Hepatocyte (in vitro differentiated cells): Measurements from ENCODE around the gene FANCD2. TPM values are rescaled to one million over a fixed set of nuclear protein-coding genes. Genes with fewer than 3 reads are reported as not detected.
"Not testable (repeated sequence)": the region's sequence is repeated elsewhere in the genome, so short reads cannot be mapped to it uniquely, and the experiment has no call there.

Source experiments
- DNase-seq: peaks from one replicate; pipeline ENCODE4 v3.0.0-alpha.2; 2016; ENCODE audit warnings: low spot score
- H2AFZ ChIP-seq: fragments of 200-600 bp; sonication (generic); 2 replicates; pipeline ENCODE4 v1.6.0; 2016; ENCODE audit warnings: antibody characterized with exemption, mild to moderate bottlenecking
- H3K27ac ChIP-seq: fragments of 200-600 bp; sonication (generic); 2 replicates; pipeline ENCODE4 v1.5.1; 2016; ENCODE audit warnings: mild to moderate bottlenecking
- H3K27me3 ChIP-seq: fragments of 200-600 bp; sonication (generic); 2 replicates; pipeline ENCODE4 v1.6.1; 2016
- H3K36me3 ChIP-seq: fragments of 200-600 bp; sonication (generic); replicated peaks from 2 replicates; pipeline ENCODE4 v1.5.1; 2016; ENCODE audit warnings: low read depth; ENCODE audit not compliant: insufficient read depth
- H3K4me1 ChIP-seq: fragments of 200-600 bp; sonication (generic); 2 replicates; pipeline ENCODE4 v1.5.1; 2016; ENCODE audit warnings: mild to moderate bottlenecking, moderate library complexity; ENCODE audit not compliant: insufficient read depth
- H3K4me2 ChIP-seq: fragments of 200-600 bp; sonication (generic); 2 replicates; pipeline ENCODE4 v1.6.0; 2016
- H3K4me3 ChIP-seq: fragments of 200-600 bp; sonication (generic); 2 replicates; pipeline ENCODE4 v1.5.1; 2016; ENCODE audit warnings: mild to moderate bottlenecking
- H3K79me2 ChIP-seq: fragments of 200-600 bp; sonication (generic); 2 replicates; pipeline ENCODE4 v1.6.0; 2017; ENCODE audit warnings: mild to moderate bottlenecking
- H3K9me2 ChIP-seq: fragments of 200-600 bp; sonication (generic); replicated peaks from 2 replicates; pipeline ENCODE4 v1.6.0; 2017; ENCODE audit warnings: mild to moderate bottlenecking; ENCODE audit not compliant: insufficient read depth
- H3K9me3 ChIP-seq: fragments of 200-600 bp; sonication (generic); 2 replicates; pipeline ENCODE4 v1.5.1; 2016; ENCODE audit warnings: low read depth, mild to moderate bottlenecking
- H4K20me1 ChIP-seq: fragments of 200-600 bp; sonication (generic); 2 replicates; pipeline ENCODE4 v1.6.0; 2016; ENCODE audit warnings: mild to moderate bottlenecking; ENCODE audit not compliant: insufficient read depth, poor library complexity, severe bottlenecking
- EZH2 ChIP-seq: fragments of 200-600 bp; sonication (generic); IDR thresholded peaks from 2 replicates; pipeline ENCODE4 v1.6.1; 2016; ENCODE audit warnings: antibody characterized with exemption, mild to moderate bottlenecking, borderline replicate concordance
- EZH2phosphoT487 ChIP-seq: fragments of 200-600 bp; sonication (generic); IDR thresholded peaks from one replicate; pipeline ENCODE4 v1.6.1; 2018; ENCODE audit warnings: antibody characterized with exemption, mild to moderate bottlenecking, low read depth, moderate library complexity; ENCODE audit not compliant: unreplicated experiment, severe bottlenecking
- WGBS: methylation state at CpG from one replicate; pipeline ENCODE4 v1.1.6; 2016; ENCODE audit warnings: low lambda C conversion rate; ENCODE audit errors: missing lambda C conversion rate; 5-methylcytosine and 5-hydroxymethylcytosine counted together
- polyA plus RNA-seq: library from polyadenylated mRNA; unstranded; fragments of >200 nt; fragmentation: Nextera tagmentation; extraction: Ambion mirVana; gene quantifications from 2 replicates; pipeline ENCODE4 v1.2.1, GENCODE V29; 2016
- total RNA-seq: library from RNA; depleted of rRNA; stranded (reverse); fragments of >200 nt; gene quantifications from 2 replicates; pipeline ENCODE4 v1.2.3, GENCODE V29; 2014
- TF ChIP-seq, protein P1 (sequence below): fragments of 200-600 bp; sonication (generic); IDR thresholded peaks from 2 replicates; pipeline ENCODE4 v1.5.1; 2016; ENCODE audit warnings: antibody characterized with exemption, mild to moderate bottlenecking; ENCODE audit not compliant: poor library complexity

Gene FANCD2
- total and polyA plus RNA-seq, 2 experiments from 2014 or later = 5.3 to 8.8 TPM

- H4K20me1 ChIP-seq, H3K27ac ChIP-seq, H3K9me2 ChIP-seq, H3K27me3 ChIP-seq, DNase-seq, H3K9me3 ChIP-seq, H3K36me3 ChIP-seq, H3K4me2 ChIP-seq, H3K79me2 ChIP-seq, H3K4me1 ChIP-seq, H3K4me3 ChIP-seq, H2AFZ ChIP-seq: not testable (repeated sequence)
- 84% methylated on average over 2 of the region's 2 CpGs for WGBS
These were observed 65.2 kb downstream of the FANCD2 start for GRCh38 chr3:10091387-10091786.

- H3K9me2 ChIP-seq = no peaks in the 10 kb centered on the region
- no peaks in the 10 kb centered on the region for H3K4me1 ChIP-seq
- WGBS = 98% methylated on average over 3 of the region's 3 CpGs
- no peak overlapping the region for H3K27ac ChIP-seq
- H3K36me3 ChIP-seq = no peaks in the 10 kb centered on the region
- H3K4me3 ChIP-seq = no peak overlapping the region
- no peak overlapping the region for H2AFZ ChIP-seq
- H3K9me3 ChIP-seq = no peaks in the 10 kb centered on the region
- H3K79me2 ChIP-seq = no peaks in the 10 kb centered on the region
- no peak overlapping the region for H3K4me2 ChIP-seq
- TF ChIP-seq EZH2phosphoT487 = no peak
- TF ChIP-seq EZH2 = no peak
- TF ChIP-seq, protein P1, sequence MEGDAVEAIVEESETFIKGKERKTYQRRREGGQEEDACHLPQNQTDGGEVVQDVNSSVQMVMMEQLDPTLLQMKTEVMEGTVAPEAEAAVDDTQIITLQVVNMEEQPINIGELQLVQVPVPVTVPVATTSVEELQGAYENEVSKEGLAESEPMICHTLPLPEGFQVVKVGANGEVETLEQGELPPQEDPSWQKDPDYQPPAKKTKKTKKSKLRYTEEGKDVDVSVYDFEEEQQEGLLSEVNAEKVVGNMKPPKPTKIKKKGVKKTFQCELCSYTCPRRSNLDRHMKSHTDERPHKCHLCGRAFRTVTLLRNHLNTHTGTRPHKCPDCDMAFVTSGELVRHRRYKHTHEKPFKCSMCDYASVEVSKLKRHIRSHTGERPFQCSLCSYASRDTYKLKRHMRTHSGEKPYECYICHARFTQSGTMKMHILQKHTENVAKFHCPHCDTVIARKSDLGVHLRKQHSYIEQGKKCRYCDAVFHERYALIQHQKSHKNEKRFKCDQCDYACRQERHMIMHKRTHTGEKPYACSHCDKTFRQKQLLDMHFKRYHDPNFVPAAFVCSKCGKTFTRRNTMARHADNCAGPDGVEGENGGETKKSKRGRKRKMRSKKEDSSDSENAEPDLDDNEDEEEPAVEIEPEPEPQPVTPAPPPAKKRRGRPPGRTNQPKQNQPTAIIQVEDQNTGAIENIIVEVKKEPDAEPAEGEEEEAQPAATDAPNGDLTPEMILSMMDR = no peak
- no peaks in the 10 kb centered on the region for H4K20me1 ChIP-seq
- no peaks in the 10 kb centered on the region for H3K27me3 ChIP-seq
- DNase-seq = no peak
These were observed 67.4 kb downstream of the FANCD2 start for GRCh38 chr3:10093678-10094077.

DNA sequence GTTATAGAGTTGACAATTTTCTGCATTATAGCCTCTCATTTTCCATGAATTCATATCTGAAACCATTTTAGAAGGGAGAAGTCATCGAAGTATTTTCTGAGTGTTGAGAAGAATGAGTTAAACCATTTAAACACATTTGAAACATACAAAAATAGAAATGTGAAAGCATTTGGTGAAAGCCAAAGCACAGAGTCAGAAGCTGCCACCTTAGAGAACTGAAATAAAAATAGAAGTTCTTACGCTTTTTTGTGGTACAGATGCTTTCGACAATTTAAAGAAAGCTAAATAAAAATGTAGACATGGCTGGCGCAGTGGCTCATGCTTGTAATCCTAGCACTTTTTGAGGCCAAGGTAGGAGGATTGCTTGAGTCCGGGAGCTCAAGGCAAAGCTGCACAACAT, 72.8 kb downstream of the FANCD2 start:
- Histone ChIP-seq H3K27ac (no peak overlapping the region), H4K20me1 (no peaks in the 10 kb centered on the region), H3K4me1 (no peaks in the 10 kb centered on the region), H3K9me2 (no peaks in the 10 kb centered on the region), H3K36me3 (no peaks in the 10 kb centered on the region), H3K27me3 (no peaks in the 10 kb centered on the region), H3K79me2 (no peaks in the 10 kb centered on the region), H3K4me3 (no peak overlapping the region), H2AFZ (no peak overlapping the region), H3K4me2 (no peak overlapping the region), H3K9me3 (no peaks in the 10 kb centered on the region)
- WGBS = 98% methylated on average over 5 of the region's 5 CpGs
- TF ChIP-seq EZH2 (no peak), EZH2phosphoT487 (no peak)
- TF ChIP-seq, protein P1 = no peak
- DNase-seq = no peak

DNA sequence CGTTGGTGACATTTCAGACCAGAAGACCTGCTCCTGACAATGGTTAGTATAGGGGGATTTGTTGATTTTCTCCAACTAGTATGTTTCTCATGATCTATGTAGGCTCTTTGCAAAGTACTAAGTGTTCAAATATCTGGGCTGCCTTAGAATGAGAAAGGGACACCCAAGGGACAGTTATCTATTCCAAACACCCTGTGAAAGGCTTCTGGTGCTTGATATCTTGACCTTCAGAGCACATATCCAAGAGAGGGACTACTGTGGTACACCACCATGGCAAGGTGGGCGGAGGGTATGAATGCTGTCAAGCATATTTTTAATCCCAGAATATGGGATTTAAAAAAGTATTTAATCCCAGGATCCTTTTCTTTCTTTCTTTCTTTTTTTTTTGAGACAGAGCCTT, 80.7 kb downstream of the FANCD2 start:
- TF ChIP-seq EZH2 = no peak
- TF ChIP-seq, protein P1 = no peak
- no peak for TF ChIP-seq EZH2phosphoT487
- no peak for DNase-seq
- H3K27me3 ChIP-seq = no peaks in the 10 kb centered on the region
- no peak overlapping the region for H2AFZ ChIP-seq
- WGBS = 94% methylated on average over 2 of the region's 2 CpGs
- H3K4me1 ChIP-seq = no peaks in the 10 kb centered on the region
- H3K27ac ChIP-seq = no peak overlapping the region
- no peaks in the 10 kb centered on the region for H3K9me2 ChIP-seq
- H3K4me2 ChIP-seq = no peak overlapping the region
- H3K4me3 ChIP-seq = no peak overlapping the region
- no peaks in the 10 kb centered on the region for H3K79me2 ChIP-seq
- H3K9me3 ChIP-seq = no peaks in the 10 kb centered on the region
- no peaks in the 10 kb centered on the region for H3K36me3 ChIP-seq
- no peaks in the 10 kb centered on the region for H4K20me1 ChIP-seq
